Neuronal stem cell (in vitro differentiated cells): ENCODE measurements around the gene ACTR3C.
"Not testable (repeated sequence)": the region's sequence is repeated elsewhere in the genome, so short reads cannot be mapped to it uniquely, and the experiment has no call there.

Experiments used
- DNase-seq: peaks from one replicate; pipeline ENCODE4 v3.0.0-alpha.2; 2013; ENCODE audit warnings: low spot score
- H2AFZ ChIP-seq: one replicate; pipeline ENCODE4 v1.6.1; 2013; ENCODE audit warnings: mild to moderate bottlenecking, low read length, inconsistent platforms
- H2AK5ac ChIP-seq: 2 replicates; pipeline ENCODE4 v1.6.1; 2013; ENCODE audit warnings: low read depth, mild to moderate bottlenecking, inconsistent platforms, low read length, moderate library complexity, mixed read lengths
- H2BK120ac ChIP-seq: 2 replicates; pipeline ENCODE4 v1.6.1; 2013; ENCODE audit warnings: low read depth, mild to moderate bottlenecking, inconsistent platforms, low read length, moderate library complexity, mixed read lengths
- H2BK12ac ChIP-seq: one replicate; pipeline ENCODE4 v1.6.1; 2013; ENCODE audit warnings: low read length, inconsistent platforms
- H2BK15ac ChIP-seq: 2 replicates; pipeline ENCODE4 v1.6.1; 2013; ENCODE audit warnings: mild to moderate bottlenecking, low read length, inconsistent platforms, mixed read lengths
- H2BK5ac ChIP-seq: one replicate; pipeline ENCODE4 v1.6.1; 2013; ENCODE audit warnings: inconsistent platforms, mild to moderate bottlenecking, low read length, moderate library complexity
- H3K14ac ChIP-seq: one replicate; pipeline ENCODE4 v1.6.1; 2013; ENCODE audit warnings: low read length, inconsistent platforms
- H3K18ac ChIP-seq: 2 replicates; pipeline ENCODE4 v1.6.1; 2013; ENCODE audit warnings: low read length, inconsistent platforms
- H3K23ac ChIP-seq: 2 replicates; pipeline ENCODE4 v1.6.1; 2013; ENCODE audit warnings: low read depth, mild to moderate bottlenecking, mixed read lengths, low read length, inconsistent platforms; ENCODE audit not compliant: poor library complexity
- H3K27ac ChIP-seq: replicated peaks from 3 replicates; pipeline ENCODE4 v1.5.1; 2013; ENCODE audit warnings: low read length, inconsistent platforms
- H3K27me3 ChIP-seq, 3 experiments: 2 replicates each; pipeline ENCODE4 v1.6.1; 2013; ENCODE audit warnings: low read length in 3 of 3, mild to moderate bottlenecking in 2 of 3, inconsistent platforms in 1 of 3, low read depth in 1 of 3, mixed read lengths in 1 of 3, moderate library complexity in 1 of 3; ENCODE audit not compliant: control insufficient read depth in 3 of 3, insufficient read depth in 3 of 3
- H3K36me3 ChIP-seq, 2 donors: replicated peaks in 1 of 2; 2 replicates each; pipeline ENCODE4 v1.6.1; 2013; ENCODE audit warnings: low read length in 2 of 2; ENCODE audit not compliant: control insufficient read depth in 2 of 2, insufficient read depth in 2 of 2
- H3K4ac ChIP-seq: 2 replicates; pipeline ENCODE4 v1.6.1; 2013; ENCODE audit warnings: inconsistent platforms, mild to moderate bottlenecking, low read length, moderate library complexity
- H3K4me1 ChIP-seq, 2 donors: 1 replicate in 1 of 2; 2 replicates in 1 of 2; pipeline ENCODE4 v1.6.1; 2013; ENCODE audit warnings: low read length in 2 of 2, low read depth in 1 of 2; ENCODE audit not compliant: control insufficient read depth in 2 of 2, insufficient read depth in 1 of 2
- H3K4me2 ChIP-seq: one replicate; pipeline ENCODE4 v1.6.1; 2013; ENCODE audit warnings: mild to moderate bottlenecking, low read length, inconsistent platforms; ENCODE audit not compliant: insufficient read depth, poor library complexity, severe bottlenecking
- H3K4me3 ChIP-seq, 2 donors: 2 replicates each; pipeline ENCODE4 v1.5.1; 2013; ENCODE audit warnings: low read length in 2 of 2, mild to moderate bottlenecking in 2 of 2, inconsistent platforms in 1 of 2, moderate library complexity in 1 of 2
- H3K79me1 ChIP-seq: one replicate; pipeline ENCODE4 v1.6.1; 2013; ENCODE audit warnings: low read depth, mild to moderate bottlenecking, inconsistent platforms, low read length, moderate library complexity
- H3K9ac ChIP-seq: one replicate; pipeline ENCODE4 v1.6.1; 2013; ENCODE audit warnings: mild to moderate bottlenecking, low read depth, low read length, inconsistent platforms; ENCODE audit not compliant: poor library complexity
- H3K9me3 ChIP-seq, 2 donors: replicated peaks in 1 of 2; 2 replicates each; pipeline versions ENCODE3 to v1.6.1; 2013; ENCODE audit warnings: low read length in 2 of 2, mild to moderate bottlenecking in 2 of 2, inconsistent platforms in 1 of 2, low read depth in 1 of 2, mixed read lengths in 1 of 2, moderate library complexity in 1 of 2; ENCODE audit not compliant: control insufficient read depth in 2 of 2, insufficient read depth in 1 of 2
- H4K8ac ChIP-seq: one replicate; pipeline ENCODE4 v1.6.1; 2013; ENCODE audit warnings: low read depth, mild to moderate bottlenecking, inconsistent platforms, low read length, moderate library complexity
- H4K91ac ChIP-seq: one replicate; pipeline ENCODE4 v1.6.1; 2013; ENCODE audit warnings: low read length, low read depth, mild to moderate bottlenecking, inconsistent platforms; ENCODE audit not compliant: poor library complexity
- WGBS, 2 donors: extraction: QIAGEN DNeasy Blood & Tissue Kit; methylation state at CpG; one replicate each; pipeline ENCODE4 v1.1.7; 2013; ENCODE audit warnings: missing lambda C conversion rate in 2 of 2, mixed read lengths in 1 of 2; ENCODE audit not compliant: insufficient read length in 2 of 2, insufficient replicate concordance in 1 of 2; ENCODE audit errors: extremely low coverage in 2 of 2; 5-methylcytosine and 5-hydroxymethylcytosine counted together

ACTR3C gene

DNA sequence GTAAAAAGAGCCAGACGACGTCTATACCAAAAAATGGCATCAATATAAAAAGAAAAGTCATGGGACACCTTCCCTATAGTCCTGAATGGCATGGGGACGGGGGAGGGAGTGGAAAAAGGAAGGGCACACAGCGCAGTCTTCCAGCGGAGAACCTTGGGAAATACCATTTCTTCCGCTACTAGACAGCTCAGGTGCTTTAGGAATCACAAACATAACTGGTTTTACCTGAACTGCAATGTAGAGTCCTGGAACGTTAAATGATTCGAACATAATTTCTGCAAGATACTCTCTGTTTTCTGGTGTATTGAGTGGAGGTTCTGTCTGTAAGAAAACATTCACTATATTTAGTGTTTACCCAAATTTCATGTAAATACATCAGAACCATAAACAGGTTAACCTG is 28.3 kb downstream of the ACTR3C start:
- H3K79me1 ChIP-seq, H2AFZ ChIP-seq, H2AK5ac ChIP-seq, H3K4me3 ChIP-seq, H3K14ac ChIP-seq, H3K36me3 ChIP-seq, H4K8ac ChIP-seq, DNase-seq, H3K9ac ChIP-seq, H3K4ac ChIP-seq, H4K91ac ChIP-seq, H2BK15ac ChIP-seq, H3K9me3 ChIP-seq, H3K4me2 ChIP-seq, H3K27ac ChIP-seq, H2BK12ac ChIP-seq, H3K23ac ChIP-seq, H3K4me1 ChIP-seq, H2BK120ac ChIP-seq, H2BK5ac ChIP-seq, H3K27me3 ChIP-seq, H3K18ac ChIP-seq: not testable (repeated sequence)
- WGBS, 2 donors = no CpG with 5 or more reads among the region's 8 CpGs

DNA sequence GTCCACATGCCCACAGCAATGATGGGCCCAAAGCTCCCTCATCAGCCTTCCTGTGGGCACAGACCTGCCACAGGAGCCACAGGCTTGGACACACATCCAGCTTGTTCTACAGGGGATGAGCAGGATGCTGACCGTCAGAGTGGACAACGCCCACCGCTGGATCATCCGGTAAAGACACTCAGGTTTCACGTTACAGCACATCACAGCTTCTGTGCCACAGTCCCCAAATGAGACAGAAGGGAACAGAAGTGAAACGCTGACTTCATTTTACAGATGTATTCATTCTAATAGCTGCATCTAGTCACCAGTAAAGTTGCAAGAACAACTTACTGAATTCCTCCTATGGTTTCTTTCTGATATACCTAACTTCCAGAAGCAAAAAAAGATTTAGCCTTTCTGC is 33.0 kb downstream of the ACTR3C start:
- H3K23ac ChIP-seq, H2BK15ac ChIP-seq, H3K36me3 ChIP-seq, H3K4ac ChIP-seq, H4K8ac ChIP-seq, H2BK12ac ChIP-seq, H3K27me3 ChIP-seq, H2BK120ac ChIP-seq, H2BK5ac ChIP-seq, H4K91ac ChIP-seq, H3K4me2 ChIP-seq, H3K4me1 ChIP-seq, H3K9ac ChIP-seq, DNase-seq, H2AFZ ChIP-seq, H3K14ac ChIP-seq, H3K79me1 ChIP-seq, H2AK5ac ChIP-seq, H3K18ac ChIP-seq, H3K27ac ChIP-seq, H3K9me3 ChIP-seq, H3K4me3 ChIP-seq: not testable (repeated sequence)
- WGBS, 2 donors = no CpG with 5 or more reads among the region's 6 CpGs

DNA sequence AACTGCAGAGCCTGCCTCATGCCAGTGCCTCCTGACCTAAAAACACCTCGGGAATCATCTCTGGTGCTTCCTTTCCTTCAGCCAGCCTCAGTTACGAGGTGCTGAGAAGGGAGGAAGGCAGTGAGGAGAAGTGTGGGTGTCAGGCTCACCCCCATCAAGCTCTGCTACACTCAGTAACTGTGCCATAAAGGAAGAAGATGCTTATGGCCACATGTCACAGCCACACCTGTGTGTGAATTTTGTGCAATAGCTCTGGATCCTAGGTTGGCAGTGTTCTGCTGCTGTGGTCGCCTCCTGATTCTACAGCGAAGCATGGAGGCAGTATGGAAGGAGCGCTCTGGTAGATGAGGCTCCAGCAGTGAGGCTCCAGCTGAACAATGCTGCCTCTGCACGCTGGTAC is 34.5 kb downstream of the ACTR3C start:
- not testable (repeated sequence) for H3K4me3 ChIP-seq, H3K23ac ChIP-seq, H3K4me1 ChIP-seq, H3K14ac ChIP-seq, H3K36me3 ChIP-seq, H3K27ac ChIP-seq, H3K18ac ChIP-seq, H2BK120ac ChIP-seq, H2BK15ac ChIP-seq, H2AK5ac ChIP-seq, H3K4ac ChIP-seq, H3K4me2 ChIP-seq, H3K27me3 ChIP-seq, H3K9me3 ChIP-seq, H3K9ac ChIP-seq, H4K91ac ChIP-seq, H4K8ac ChIP-seq, H3K79me1 ChIP-seq, H2BK5ac ChIP-seq, H2BK12ac ChIP-seq, H2AFZ ChIP-seq, DNase-seq
- WGBS, 2 donors = no CpG with 5 or more reads among the region's 6 CpGs

DNA sequence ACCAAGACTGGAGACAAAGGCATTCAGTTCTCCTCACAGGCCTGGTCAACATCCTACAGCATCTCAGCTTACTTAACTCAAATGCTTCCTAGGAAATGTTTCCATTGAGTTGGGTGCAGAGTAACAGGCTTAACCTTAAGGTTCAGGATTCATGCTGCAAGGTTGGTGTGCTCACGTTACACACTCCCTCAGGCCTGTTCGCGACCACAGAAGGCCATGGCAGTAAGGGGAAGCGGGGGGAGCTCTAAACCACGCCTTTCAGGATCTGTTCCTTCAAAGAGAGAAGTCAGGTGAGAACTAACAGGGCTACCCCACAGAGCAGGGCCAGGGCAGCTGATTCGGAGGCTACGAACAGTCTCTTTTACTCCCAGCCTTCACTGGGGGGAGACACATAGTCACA is 35.5 kb downstream of the ACTR3C start:
- not testable (repeated sequence) for H3K4me2 ChIP-seq, H4K91ac ChIP-seq, H2BK120ac ChIP-seq, H3K4me1 ChIP-seq, H2BK12ac ChIP-seq, H3K27ac ChIP-seq, H3K9ac ChIP-seq, H2BK15ac ChIP-seq, H3K23ac ChIP-seq, H3K27me3 ChIP-seq, H2BK5ac ChIP-seq, H4K8ac ChIP-seq, H3K4me3 ChIP-seq, H3K4ac ChIP-seq, H2AK5ac ChIP-seq, H3K36me3 ChIP-seq, H3K14ac ChIP-seq, H2AFZ ChIP-seq, DNase-seq, H3K9me3 ChIP-seq, H3K18ac ChIP-seq, H3K79me1 ChIP-seq
- no CpG with 5 or more reads among the region's 7 CpGs for WGBS, 2 donors
